T-helper 22 cell (primary cell): ENCODE results near the gene PPP2R3A.
A peak's percentile ranks its signal among the peaks of the same experiment; 100 is the strongest.
"Not testable (repeated sequence)": the region's sequence is repeated elsewhere in the genome, so short reads cannot be mapped to it uniquely, and the experiment has no call there.

ENCODE experiments used
- DNase-seq: peaks from one replicate; pipeline ENCODE4 v3.0.0-alpha.2; 2020; ENCODE audit warnings: low read depth

PPP2R3A gene, protein sequence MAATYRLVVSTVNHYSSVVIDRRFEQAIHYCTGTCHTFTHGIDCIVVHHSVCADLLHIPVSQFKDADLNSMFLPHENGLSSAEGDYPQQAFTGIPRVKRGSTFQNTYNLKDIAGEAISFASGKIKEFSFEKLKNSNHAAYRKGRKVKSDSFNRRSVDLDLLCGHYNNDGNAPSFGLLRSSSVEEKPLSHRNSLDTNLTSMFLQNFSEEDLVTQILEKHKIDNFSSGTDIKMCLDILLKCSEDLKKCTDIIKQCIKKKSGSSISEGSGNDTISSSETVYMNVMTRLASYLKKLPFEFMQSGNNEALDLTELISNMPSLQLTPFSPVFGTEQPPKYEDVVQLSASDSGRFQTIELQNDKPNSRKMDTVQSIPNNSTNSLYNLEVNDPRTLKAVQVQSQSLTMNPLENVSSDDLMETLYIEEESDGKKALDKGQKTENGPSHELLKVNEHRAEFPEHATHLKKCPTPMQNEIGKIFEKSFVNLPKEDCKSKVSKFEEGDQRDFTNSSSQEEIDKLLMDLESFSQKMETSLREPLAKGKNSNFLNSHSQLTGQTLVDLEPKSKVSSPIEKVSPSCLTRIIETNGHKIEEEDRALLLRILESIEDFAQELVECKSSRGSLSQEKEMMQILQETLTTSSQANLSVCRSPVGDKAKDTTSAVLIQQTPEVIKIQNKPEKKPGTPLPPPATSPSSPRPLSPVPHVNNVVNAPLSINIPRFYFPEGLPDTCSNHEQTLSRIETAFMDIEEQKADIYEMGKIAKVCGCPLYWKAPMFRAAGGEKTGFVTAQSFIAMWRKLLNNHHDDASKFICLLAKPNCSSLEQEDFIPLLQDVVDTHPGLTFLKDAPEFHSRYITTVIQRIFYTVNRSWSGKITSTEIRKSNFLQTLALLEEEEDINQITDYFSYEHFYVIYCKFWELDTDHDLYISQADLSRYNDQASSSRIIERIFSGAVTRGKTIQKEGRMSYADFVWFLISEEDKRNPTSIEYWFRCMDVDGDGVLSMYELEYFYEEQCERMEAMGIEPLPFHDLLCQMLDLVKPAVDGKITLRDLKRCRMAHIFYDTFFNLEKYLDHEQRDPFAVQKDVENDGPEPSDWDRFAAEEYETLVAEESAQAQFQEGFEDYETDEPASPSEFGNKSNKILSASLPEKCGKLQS (N-terminal part only)

DNA sequence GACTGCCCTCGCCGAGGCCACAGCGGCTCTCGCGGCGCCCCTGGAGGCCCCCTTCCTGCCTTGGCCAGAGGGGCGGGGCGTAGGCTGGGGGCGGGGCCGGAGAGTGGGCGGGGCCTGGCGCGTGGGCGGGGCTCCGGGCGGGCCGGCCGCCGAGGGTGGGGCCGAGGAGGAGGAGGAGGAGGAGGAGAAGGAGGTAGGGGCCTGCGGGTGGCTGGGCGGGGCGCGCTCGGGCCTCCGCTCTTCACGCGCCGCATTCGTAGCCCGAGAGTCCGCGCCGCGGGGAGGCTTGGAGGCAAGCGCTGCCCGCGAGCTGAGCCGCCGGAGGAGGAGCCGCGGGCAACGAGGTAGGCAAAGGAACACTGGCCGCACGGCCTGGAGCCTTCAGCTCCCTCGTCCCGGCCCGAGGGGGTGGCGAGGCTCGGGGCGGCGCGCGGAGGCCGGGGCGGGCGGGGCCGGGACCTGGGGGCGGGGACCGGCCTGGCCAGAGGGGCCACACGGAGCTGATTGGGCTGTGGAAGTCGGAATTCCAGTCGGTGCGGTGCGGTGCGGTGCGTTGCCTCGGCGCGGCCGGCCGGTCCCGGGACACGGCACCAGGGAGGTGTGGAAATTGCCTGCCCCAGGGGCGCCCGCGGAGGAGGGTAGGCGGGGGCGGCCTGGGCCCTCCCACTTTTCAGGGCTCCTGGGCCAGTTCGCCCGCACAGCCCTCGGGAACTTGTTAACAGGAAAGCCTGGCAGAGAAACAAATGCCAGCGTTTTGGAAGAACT is at the start of gene PPP2R3A:
Gene PPP2R3A, plus strand, starts transcription at position 223 of the 765 bp plus-strand sequence. CDS start 35,771 bp downstream, outside the sequence.
- DNase-seq: peak; percentile 35

DNA sequence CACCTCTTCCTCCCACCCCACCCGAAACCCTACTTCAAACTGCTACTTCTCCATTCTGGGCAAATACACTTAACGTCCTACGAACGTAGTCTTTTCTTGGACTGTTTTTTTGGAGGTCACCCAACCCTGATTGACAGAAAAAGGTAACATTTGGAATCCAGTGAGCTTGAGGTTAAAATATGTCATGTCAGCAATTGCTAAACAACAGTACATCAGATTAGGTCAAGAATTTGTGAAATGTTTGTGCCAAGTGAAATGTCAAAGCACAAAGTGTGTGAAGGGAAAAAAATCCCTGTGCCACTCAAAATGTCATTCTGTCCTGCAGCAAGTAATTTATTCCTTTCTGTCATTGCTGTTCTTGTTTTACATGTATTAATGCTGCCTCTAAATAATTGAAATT is 49.2 kb upstream of the PPP2R3A start:
- DNase-seq: no peak

GRCh38 chr3:135917076-135917475 is 48.5 kb upstream of the PPP2R3A start:
- DNase-seq: no peak

- no peak for DNase-seq
Observed at GRCh38 chr3:135917927-135918597, 47.5 kb upstream of the PPP2R3A start.

DNA sequence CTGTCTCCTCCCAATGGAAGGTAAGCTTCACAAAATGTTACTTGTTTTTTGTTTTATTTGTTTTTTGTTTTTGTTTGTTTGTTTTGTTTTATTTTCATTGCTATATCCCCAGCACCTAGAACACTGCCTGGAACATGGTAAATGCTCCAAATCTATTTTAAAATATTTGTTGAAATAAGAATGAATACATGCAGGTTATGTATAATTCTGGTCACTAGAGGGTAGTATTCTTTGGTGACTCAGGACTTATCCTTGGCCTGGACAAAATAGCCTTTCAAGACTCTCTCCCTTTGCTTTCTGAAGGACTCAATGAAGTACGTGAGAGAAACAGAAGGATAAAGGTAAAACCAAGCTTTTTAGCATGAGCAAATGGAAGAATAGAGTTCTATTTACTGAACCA is 46.9 kb upstream of the PPP2R3A start:
- DNase-seq: no peak

GRCh38 chr3:135920275-135920674 is 45.3 kb upstream of the PPP2R3A start:
- no peak for DNase-seq

- no peak for DNase-seq
Observed at GRCh38 chr3:135922903-135923250, 42.7 kb upstream of the PPP2R3A start.

- DNase-seq: no peak
Observed at GRCh38 chr3:135924506-135924905, 41.0 kb upstream of the PPP2R3A start.

- DNase-seq: no peak
Observed at GRCh38 chr3:135926664-135927063, 38.9 kb upstream of the PPP2R3A start.

- no peak for DNase-seq
Observed at GRCh38 chr3:135927155-135927554, 38.4 kb upstream of the PPP2R3A start.

- DNase-seq: no peak
Observed at GRCh38 chr3:135929670-135930069, 35.9 kb upstream of the PPP2R3A start.

DNA sequence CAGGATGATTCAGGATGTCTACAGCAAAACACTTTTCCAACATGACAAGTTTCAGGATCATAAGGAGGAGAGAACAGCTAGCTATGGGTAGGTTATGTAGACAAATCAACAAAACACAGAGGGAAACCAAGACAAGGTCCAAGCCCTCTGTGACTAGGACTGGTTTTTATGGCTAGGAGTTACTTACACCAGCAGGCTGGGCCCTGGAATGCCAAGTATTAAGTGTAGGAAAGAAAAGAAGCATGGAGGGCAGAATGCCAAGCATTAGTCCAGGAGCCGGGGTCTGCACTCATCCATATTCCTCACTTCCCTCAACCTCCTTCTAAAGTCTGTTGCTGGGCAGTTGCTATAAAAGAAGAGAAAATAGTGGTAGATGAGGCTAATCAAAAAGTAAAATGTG is 35.3 kb upstream of the PPP2R3A start:
- no peak for DNase-seq

GRCh38 chr3:135935171-135935570 is 30.4 kb upstream of the PPP2R3A start:
- not testable (repeated sequence) for DNase-seq

GRCh38 chr3:135937766-135938165 is 27.8 kb upstream of the PPP2R3A start:
- not testable (repeated sequence) for DNase-seq

- no peak for DNase-seq
Observed at GRCh38 chr3:135944831-135945230, 20.7 kb upstream of the PPP2R3A start.

DNA sequence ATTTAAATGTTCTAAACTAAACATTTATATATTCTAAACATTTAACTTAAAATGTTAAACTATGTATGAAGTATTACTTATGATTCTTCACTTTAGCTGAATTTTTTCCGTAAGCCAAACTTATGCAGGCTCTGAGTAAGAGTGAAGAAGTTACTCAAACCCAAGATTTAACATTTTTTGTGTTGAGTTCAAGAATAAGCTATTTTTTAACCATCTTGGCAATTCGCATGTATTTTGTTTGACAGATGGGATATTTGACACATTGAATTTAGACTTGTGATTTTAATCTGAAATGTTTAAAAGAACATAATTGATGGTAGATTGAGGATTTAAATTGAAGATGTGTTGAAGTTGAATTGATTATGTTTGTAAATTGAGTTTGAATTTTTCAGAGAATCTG is 14.6 kb upstream of the PPP2R3A start:
- no peak for DNase-seq

GRCh38 chr3:135964160-135964955 is 1.2 kb upstream of the PPP2R3A start:
- DNase-seq: no peak

- no peak for DNase-seq
Observed at GRCh38 chr3:135965129-135965505, 411 bp upstream of the PPP2R3A start.

DNA sequence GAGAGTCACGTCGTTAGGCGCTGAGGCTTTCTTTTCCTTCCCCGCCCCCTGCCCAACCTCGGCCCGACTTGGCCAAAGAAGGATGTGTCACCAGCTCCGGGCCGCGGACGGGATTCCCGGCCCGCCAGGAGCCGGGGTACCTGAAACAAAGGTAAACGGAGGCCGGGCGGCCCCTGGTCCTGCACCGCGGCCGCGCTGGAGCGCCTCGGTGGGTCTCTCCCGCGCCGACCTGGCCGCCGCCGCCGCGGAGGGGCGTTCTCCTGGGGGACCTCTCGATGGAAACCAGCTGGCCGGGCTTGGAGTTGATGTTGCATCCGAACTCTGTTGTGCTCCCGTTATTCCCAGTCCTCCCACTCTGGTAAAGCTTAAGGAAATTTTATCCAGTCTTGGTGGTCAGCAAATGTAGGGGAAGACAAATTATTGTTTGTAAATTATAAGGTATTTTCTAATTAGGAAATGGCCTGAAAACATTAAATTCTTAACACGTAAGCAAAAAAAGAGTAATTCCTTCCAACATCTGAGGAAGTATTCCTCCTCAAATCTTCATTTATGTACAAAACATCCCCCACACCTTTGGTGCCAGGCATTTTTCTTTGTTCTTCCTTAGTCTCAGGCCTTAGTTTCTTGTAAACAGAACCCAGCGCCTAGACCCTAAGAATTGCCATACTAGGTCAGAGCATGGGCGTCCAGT is 888 bp downstream of the PPP2R3A start:
- no peak for DNase-seq

GRCh38 chr3:135966962-135967274 is 1.4 kb downstream of the PPP2R3A start:
- DNase-seq: no peak
